Natural killer cell (primary cell): ENCODE results near the gene MDFI. TPM values are rescaled to one million over a fixed set of nuclear protein-coding genes. Genes with fewer than 3 reads are reported as not detected.

Source experiments
- ATAC-seq, 3 donors: fragments of 150-1000 bp in 2 of 3; fragments of 200-7000 bp in 1 of 3; cut with Tn5 transposase; 1 replicate in 1 of 3; 2 replicates in 2 of 3; pipeline ENCODE4 v1.10.0; 2021; ENCODE audit warnings: mild to moderate bottlenecking in 2 of 3, moderate library complexity in 2 of 3
- DNase-seq, 2 donors: peaks; one replicate each; pipeline versions ENCODE4 v3.0.0 to v3.0.0-alpha.2; 2013 to 2021; ENCODE audit warnings: mixed read lengths in 1 of 2
- H3K27ac ChIP-seq: one replicate; pipeline ENCODE4 v1.5.1; 2013; ENCODE audit warnings: mild to moderate bottlenecking, low read length
- H3K27me3 ChIP-seq: one replicate; pipeline ENCODE4 v1.6.1; 2013; ENCODE audit warnings: low read length; ENCODE audit not compliant: control insufficient read depth, insufficient read depth
- H3K36me3 ChIP-seq: one replicate; pipeline ENCODE4 v1.6.1; 2013; ENCODE audit warnings: low read length; ENCODE audit not compliant: control insufficient read depth, insufficient read depth
- H3K4me1 ChIP-seq: one replicate; pipeline ENCODE4 v1.6.1; 2013; ENCODE audit warnings: low read length; ENCODE audit not compliant: control insufficient read depth, insufficient read depth
- H3K4me3 ChIP-seq: one replicate; pipeline ENCODE4 v1.5.1; 2013; ENCODE audit warnings: low read length
- H3K9me3 ChIP-seq: one replicate; pipeline ENCODE4 v1.6.1; 2013; ENCODE audit warnings: low read length; ENCODE audit not compliant: control insufficient read depth, insufficient read depth
- H3K27ac Mint-ChIP-seq, 2 donors: one replicate each; pipeline ENCODE4 v1.8.0; 2022; ENCODE audit warnings: mild to moderate bottlenecking in 2 of 2, mixed read lengths in 2 of 2, moderate library complexity in 1 of 2
- H3K27me3 Mint-ChIP-seq, 2 donors: one replicate each; pipeline ENCODE4 v1.8.0; 2022; ENCODE audit warnings: low read depth in 2 of 2, mixed read lengths in 2 of 2
- H3K36me3 Mint-ChIP-seq: one replicate; pipeline ENCODE4 v1.8.0; 2022; ENCODE audit warnings: mixed read lengths
- H3K4me1 Mint-ChIP-seq, 2 donors: one replicate each; pipeline ENCODE4 v1.8.0; 2022; ENCODE audit warnings: mixed read lengths in 2 of 2
- H3K4me3 Mint-ChIP-seq: one replicate; pipeline ENCODE4 v1.8.0; 2022; ENCODE audit warnings: mild to moderate bottlenecking, moderate library complexity, mixed read lengths
- H3K9me3 Mint-ChIP-seq, 2 donors: one replicate each; pipeline ENCODE4 v1.8.0; 2022; ENCODE audit warnings: mixed read lengths in 2 of 2
- WGBS: methylation state at CpG from one replicate; pipeline ENCODE4 v1.1.7; 2013; ENCODE audit warnings: missing lambda C conversion rate; ENCODE audit not compliant: insufficient coverage; 5-methylcytosine and 5-hydroxymethylcytosine counted together
- intact Hi-C: fragments of 100-400 bp; cut with micrococcal nuclease; formaldehyde crosslinking; loops from one replicate; pipeline ENCODE4 v1.14.2; 2022
- total RNA-seq, 4 donors: library from RNA; stranded (reverse); fragments of 120-200 nt in 1 of 4; gene quantifications; one replicate each; pipeline versions ENCODE4 v1.2.3 to v1.2.4, GENCODE V29; 2013 to 2022
- TF ChIP-seq, protein P1 (sequence below): fragments of 200-600 bp; IDR thresholded peaks from one replicate; pipeline ENCODE4 v1.8.0; 2022; ENCODE audit warnings: antibody characterized with exemption

Gene MDFI
- total RNA-seq, 3 donors from 2014 or later (not counting 1 experiment from before 2014, with no cell fraction given) = not detected

DNA sequence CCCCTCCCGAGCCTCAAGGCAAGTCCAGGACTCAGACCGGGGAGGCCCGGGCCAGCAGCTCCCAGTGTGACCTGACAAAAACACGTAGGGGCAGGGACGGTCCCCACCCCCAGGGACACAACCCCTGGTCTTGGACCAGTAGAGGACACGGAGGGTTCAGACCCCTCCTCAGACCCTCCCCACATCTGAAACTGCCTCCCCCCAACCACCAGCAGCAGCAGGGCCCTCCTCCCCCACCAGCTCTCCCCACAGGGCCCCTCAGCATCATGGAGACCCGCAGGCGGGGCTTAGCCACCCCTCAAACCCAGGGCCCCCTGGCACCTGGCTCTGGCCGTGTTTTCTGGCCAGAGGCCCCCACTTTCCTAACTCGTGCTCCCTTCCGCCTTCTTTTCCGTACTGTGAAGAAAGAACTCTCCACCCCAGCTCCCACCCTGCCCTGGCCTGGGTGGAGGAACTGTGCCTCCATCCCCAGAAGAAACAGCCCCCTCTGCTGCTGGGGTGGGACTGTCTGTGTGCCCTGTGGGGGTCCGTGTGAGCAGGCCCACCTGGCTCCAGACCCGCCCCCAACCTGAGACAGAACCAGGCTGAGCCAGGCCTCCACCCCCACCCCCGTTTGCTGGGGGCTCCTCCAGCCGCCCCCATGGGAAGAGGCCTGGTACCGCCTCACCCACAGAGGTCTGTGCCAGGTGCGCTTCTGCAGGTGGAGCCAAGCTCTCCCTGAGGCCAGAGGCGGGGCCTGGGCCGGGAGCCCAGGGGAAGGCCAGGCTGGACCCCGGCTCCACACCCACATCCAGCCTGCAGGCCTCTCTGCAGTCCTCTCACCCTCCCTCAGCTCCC is 39.0 kb upstream of the MDFI start:
- H3K4me1 ChIP-seq = peaks cover 7% of the 10 kb centered on the region
- no peaks in the 10 kb centered on the region for H3K9me3 Mint-ChIP-seq
- H3K4me1 Mint-ChIP-seq = peaks cover 0 to 10% of the 10 kb centered on the region in 2 donors
- DNase-seq (no peak), ATAC-seq (no peak)
- no peaks in the 10 kb centered on the region for H3K9me3 ChIP-seq
- no peaks in the 10 kb centered on the region for H3K36me3 ChIP-seq
- H3K27ac Mint-ChIP-seq = no peak overlapping the region
- H3K27me3 ChIP-seq = no peaks in the 10 kb centered on the region
- H3K27me3 Mint-ChIP-seq = peaks cover 0 to 5% of the 10 kb centered on the region in 2 donors
- WGBS = 89% methylated on average over 21 of the region's 21 CpGs
- no peak overlapping the region for H3K27ac ChIP-seq
- no peak overlapping the region for H3K4me3 Mint-ChIP-seq
- no peaks in the 10 kb centered on the region for H3K36me3 Mint-ChIP-seq
- TF ChIP-seq, protein P1, sequence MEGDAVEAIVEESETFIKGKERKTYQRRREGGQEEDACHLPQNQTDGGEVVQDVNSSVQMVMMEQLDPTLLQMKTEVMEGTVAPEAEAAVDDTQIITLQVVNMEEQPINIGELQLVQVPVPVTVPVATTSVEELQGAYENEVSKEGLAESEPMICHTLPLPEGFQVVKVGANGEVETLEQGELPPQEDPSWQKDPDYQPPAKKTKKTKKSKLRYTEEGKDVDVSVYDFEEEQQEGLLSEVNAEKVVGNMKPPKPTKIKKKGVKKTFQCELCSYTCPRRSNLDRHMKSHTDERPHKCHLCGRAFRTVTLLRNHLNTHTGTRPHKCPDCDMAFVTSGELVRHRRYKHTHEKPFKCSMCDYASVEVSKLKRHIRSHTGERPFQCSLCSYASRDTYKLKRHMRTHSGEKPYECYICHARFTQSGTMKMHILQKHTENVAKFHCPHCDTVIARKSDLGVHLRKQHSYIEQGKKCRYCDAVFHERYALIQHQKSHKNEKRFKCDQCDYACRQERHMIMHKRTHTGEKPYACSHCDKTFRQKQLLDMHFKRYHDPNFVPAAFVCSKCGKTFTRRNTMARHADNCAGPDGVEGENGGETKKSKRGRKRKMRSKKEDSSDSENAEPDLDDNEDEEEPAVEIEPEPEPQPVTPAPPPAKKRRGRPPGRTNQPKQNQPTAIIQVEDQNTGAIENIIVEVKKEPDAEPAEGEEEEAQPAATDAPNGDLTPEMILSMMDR = no peak
- no peak overlapping the region for H3K4me3 ChIP-seq
- intact Hi-C loops = no loop called here

DNA sequence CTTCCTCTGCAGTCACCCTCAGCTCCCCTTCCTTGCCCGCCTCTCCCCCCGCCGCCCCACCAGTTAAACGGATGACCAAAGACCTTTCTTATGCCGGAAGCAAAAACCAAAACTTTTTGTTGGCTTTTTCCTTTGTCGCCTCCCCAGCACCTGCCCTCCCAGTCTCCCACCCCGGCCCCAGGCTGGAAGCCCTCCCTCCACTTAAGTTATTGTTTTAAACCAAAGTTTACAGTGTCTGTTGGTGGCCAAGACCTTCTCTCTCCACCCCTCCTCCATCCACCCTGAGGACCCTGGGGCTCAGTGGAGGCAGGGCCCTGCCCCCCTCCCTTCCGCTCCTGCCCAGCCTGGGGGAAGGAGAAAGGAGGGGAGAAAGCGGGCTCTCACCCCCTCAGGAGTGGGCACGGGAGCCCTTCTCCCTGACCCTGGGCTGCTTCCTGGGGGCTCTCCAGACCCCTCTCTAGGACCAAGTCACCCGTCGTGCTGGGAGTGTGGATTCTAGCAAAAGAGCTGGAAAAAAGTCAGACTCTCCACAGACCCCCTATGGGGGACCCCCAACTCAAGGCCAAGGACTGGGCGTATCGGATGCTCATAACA is 38.3 kb upstream of the MDFI start:
- TF ChIP-seq, protein P1 = no peak
- Mint-ChIP-seq H3K36me3 (no peaks in the 10 kb centered on the region), H3K27me3 (peaks cover 0 to 6% of the 10 kb centered on the region in 2 donors), H3K27ac (no peak overlapping the region), H3K9me3 (no peaks in the 10 kb centered on the region), H3K4me3 (no peak overlapping the region), H3K4me1 (peaks cover 0 to 10% of the 10 kb centered on the region in 2 donors)
- H3K27ac ChIP-seq = no peak overlapping the region
- H3K4me3 ChIP-seq = no peak overlapping the region
- WGBS = 83% methylated on average over 12 of the region's 14 CpGs
- H3K4me1 ChIP-seq = peaks cover 7% of the 10 kb centered on the region
- no peak for ATAC-seq
- no peaks in the 10 kb centered on the region for H3K27me3 ChIP-seq
- intact Hi-C loops = no loop called here
- DNase-seq = no peak
- H3K36me3 ChIP-seq = no peaks in the 10 kb centered on the region
- H3K9me3 ChIP-seq = no peaks in the 10 kb centered on the region

DNA sequence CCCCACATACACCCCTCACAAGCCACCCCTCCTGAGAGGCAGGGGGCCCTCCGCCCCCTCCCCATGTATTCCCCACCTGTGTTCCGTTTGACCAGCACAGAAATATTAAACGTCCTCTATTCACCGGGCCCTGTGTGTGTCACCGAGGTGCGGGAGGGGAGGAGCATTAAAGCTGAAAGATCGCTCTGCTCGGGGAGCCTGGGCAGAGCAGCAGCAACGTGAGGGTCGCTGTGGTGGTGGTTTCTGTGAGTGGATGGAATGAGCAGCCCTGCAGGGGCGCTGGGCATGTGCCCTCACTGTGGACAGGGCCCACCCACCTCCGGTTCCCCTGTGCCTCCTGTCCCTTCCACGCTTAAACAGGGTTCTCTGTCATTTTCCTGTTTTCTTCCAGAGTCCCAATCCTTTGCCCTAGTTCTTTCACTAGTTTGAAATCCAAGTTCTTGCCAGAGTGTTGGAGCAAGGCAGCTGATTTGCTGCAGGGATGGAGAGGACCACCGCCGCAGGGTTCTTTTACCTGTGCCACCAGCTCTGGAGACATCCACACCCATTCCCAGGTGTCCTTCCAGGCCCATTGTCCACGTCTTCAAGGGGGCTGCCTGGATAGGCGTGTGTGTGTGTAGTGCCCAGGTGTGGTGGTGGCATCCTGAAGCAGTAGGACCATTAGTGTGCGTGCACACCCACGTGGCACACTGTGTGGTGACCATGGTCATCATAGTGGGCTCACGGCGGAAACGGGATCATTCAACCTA is 37.6 kb upstream of the MDFI start:
- peaks cover 0 to 9% of the 10 kb centered on the region in 2 donors for H3K27me3 Mint-ChIP-seq
- H3K4me1 Mint-ChIP-seq = peaks cover 0 to 10% of the 10 kb centered on the region in 2 donors
- Histone ChIP-seq H3K9me3 (no peaks in the 10 kb centered on the region), H3K27me3 (no peaks in the 10 kb centered on the region), H3K4me3 (no peak overlapping the region), H3K4me1 (peaks cover 7% of the 10 kb centered on the region), H3K27ac (no peak overlapping the region), H3K36me3 (no peaks in the 10 kb centered on the region)
- ATAC-seq = no peak
- DNase-seq = no peak
- no peak overlapping the region for H3K4me3 Mint-ChIP-seq
- no peaks in the 10 kb centered on the region for H3K9me3 Mint-ChIP-seq
- 82% methylated on average over 22 of the region's 22 CpGs for WGBS
- TF ChIP-seq, protein P1 = no peak
- no peaks in the 10 kb centered on the region for H3K36me3 Mint-ChIP-seq
- no peak overlapping the region for H3K27ac Mint-ChIP-seq
- intact Hi-C loops = no loop called here
